GM12892 (cell line): ENCODE data around the gene SPEG.

Experiments
- POLR2AphosphoS5 ChIP-seq: IDR thresholded peaks from 2 replicates; pipeline ENCODE4 v1.6.1; 2011; ENCODE audit warnings: low read depth, low read length, control low read depth
- TAF1 ChIP-seq: IDR thresholded peaks from 2 replicates; pipeline ENCODE4 v1.6.1; 2011; ENCODE audit warnings: low read depth, mild to moderate bottlenecking, control low read depth, low read length, borderline replicate concordance

- TF ChIP-seq POLR2AphosphoS5 (no peak), TAF1 (no peak)
Observed at GRCh38 chr2:219475278-219475677, 40.6 kb downstream of the SPEG start.
